Spinal cord (tissue), 10 donors: ENCODE results near the gene TRAP1. TPM values are rescaled to one million over a fixed set of nuclear protein-coding genes. Genes with fewer than 3 reads are reported as not detected.

Experiments
- DNase-seq, 6 donors: peaks; one replicate each; pipeline versions ENCODE4 v3.0.0 to v3.0.0-alpha.2; 2013 to 2015; ENCODE audit warnings: low spot score in 6 of 6, low read depth in 4 of 6
- H3K27ac ChIP-seq: one replicate; pipeline ENCODE4 v1.5.1; 2013; ENCODE audit warnings: low read depth, low read length, control low read depth
- H3K27me3 ChIP-seq: one replicate; pipeline ENCODE4 v1.6.1; 2013; ENCODE audit warnings: low read length; ENCODE audit not compliant: control insufficient read depth, insufficient read depth
- H3K36me3 ChIP-seq: one replicate; pipeline ENCODE4 v1.6.1; 2013; ENCODE audit warnings: low read length; ENCODE audit not compliant: control insufficient read depth, insufficient read depth
- H3K4me1 ChIP-seq: one replicate; pipeline ENCODE4 v1.6.1; 2013; ENCODE audit warnings: low read length; ENCODE audit not compliant: control insufficient read depth, insufficient read depth
- H3K4me3 ChIP-seq: one replicate; pipeline ENCODE4 v1.5.1; 2013; ENCODE audit warnings: low read depth, low read length, control low read depth
- H3K9me3 ChIP-seq: one replicate; pipeline ENCODE4 v1.6.1; 2013; ENCODE audit warnings: low read length; ENCODE audit not compliant: control insufficient read depth, insufficient read depth
- WGBS: methylation state at CpG from one replicate; pipeline ENCODE4 v1.1.5; 2013; ENCODE audit warnings: missing lambda C conversion rate; ENCODE audit not compliant: insufficient coverage; 5-methylcytosine and 5-hydroxymethylcytosine counted together
- polyA plus RNA-seq, 2 donors: library from polyadenylated mRNA; unstranded; fragments of 120-200 nt; gene quantifications; one replicate each; pipeline ENCODE4 v1.2.1, GENCODE V29; 2013; ENCODE audit not compliant: insufficient read length in 2 of 2
- total RNA-seq, 2 donors: library from RNA; depleted of rRNA in 1 of 2; stranded (reverse); fragments of 120-200 nt in 1 of 2; fragments of >200 nt in 1 of 2; gene quantifications; one replicate each; pipeline versions ENCODE4 v1.2.3 to v1.2.4, GENCODE V29; 2013 to 2014
- donor health status: healthy.

TRAP1 gene
- total and polyA plus RNA-seq, 4 donors, result 68.1 to 142 (median 82.8) TPM

DNA sequence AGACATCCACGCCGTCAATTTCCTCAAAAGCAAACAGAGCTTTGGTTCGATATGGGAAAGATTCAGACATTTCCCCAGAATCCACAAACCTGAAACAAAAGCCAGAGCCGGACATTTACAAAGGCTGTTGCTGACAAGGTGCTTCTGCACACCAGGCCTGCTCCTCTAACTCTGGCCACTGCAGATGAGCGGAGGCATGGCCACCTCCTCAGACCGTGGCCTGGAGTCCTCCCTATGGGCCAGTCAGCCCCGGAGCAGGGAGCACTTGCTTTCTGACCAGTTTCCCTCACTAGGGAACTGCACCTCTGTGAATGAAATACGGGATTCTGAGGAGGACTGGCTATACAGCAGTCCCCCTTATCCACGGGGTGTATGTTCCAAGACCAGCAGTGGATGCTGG lies 22.3 kb upstream of the TRAP1 start:
- Histone ChIP-seq H3K9me3 (no peaks in the 10 kb centered on the region), H3K4me3 (no peak overlapping the region), H3K27me3 (no peaks in the 10 kb centered on the region), H3K4me1 (no peaks in the 10 kb centered on the region), H3K36me3 (peaks cover 93% of the 10 kb centered on the region), H3K27ac (no peak overlapping the region)
- no peak for DNase-seq
- 94% methylated on average over 6 of the region's 9 CpGs for WGBS

DNA sequence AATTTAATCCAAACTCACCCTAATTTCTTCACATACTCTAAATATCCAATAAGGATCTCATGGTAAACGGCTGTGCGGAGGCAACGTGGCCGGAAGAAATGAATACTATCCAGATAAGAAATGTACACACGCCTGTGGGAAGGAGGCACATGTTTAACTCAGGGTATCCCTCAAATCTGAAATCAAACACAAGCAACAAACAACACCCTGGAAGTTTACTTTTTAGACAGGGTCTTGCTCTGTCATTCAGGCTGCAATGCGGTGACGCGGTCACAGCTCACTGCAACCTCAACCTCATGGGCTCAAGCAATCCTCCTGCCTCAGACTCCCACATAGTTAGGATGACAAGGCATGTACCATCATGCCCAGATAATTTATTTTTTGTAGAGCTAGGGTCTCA lies 21.2 kb upstream of the TRAP1 start:
- WGBS, result 100% methylated on average over 1 of the region's 8 CpGs
- Histone ChIP-seq H3K27ac (no peak overlapping the region), H3K9me3 (no peaks in the 10 kb centered on the region), H3K4me3 (no peak overlapping the region), H3K4me1 (no peaks in the 10 kb centered on the region), H3K27me3 (no peaks in the 10 kb centered on the region), H3K36me3 (peaks cover 93% of the 10 kb centered on the region)
- DNase-seq, result no peak

DNA sequence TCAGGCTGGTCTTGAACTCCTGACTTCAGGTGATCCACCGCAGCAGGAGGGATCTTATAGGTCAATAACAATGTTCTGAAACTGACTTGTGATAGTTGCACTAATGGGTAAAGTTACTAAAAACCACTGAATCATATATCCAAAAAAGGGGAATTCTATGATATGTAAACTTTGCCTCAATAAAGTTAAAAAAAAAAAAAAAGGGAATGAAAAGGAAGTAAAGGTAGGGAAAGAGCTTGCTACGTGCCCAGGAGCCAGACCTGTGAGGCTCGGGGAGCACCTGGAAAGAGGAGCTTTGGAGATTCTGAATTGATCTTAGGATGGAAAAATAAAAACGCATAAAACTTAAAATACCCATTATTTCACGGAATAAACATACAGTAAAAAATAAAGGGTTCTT lies 20.8 kb upstream of the TRAP1 start:
- DNase-seq, result no peak
- Histone ChIP-seq H3K4me1 (no peaks in the 10 kb centered on the region), H3K4me3 (no peak overlapping the region), H3K36me3 (peaks cover 91% of the 10 kb centered on the region), H3K9me3 (no peaks in the 10 kb centered on the region), H3K27ac (no peak overlapping the region), H3K27me3 (no peaks in the 10 kb centered on the region)
- no CpG with 5 or more reads among the region's 5 CpGs for WGBS

DNA sequence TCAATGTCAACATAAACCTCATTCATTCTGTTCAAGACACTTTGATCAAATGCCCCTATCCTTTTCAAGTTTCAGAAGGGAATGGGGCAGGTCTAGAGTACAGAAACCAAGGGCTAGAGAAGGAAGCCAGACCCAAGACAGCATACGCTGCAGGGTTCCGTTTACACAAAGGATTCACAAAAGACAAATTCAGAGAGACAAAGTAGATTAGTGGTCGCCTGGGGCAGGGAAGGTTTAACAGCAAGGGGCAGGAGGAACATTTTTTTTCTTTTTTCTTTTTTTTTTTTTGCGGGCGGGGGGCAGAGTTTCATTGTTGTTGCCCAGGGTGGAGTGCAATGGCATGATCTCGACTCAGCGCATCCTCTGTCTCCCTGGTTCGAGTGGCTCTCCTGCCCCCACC lies 19.9 kb upstream of the TRAP1 start:
- H3K27me3 ChIP-seq, result no peaks in the 10 kb centered on the region
- H3K27ac ChIP-seq, result no peak overlapping the region
- WGBS, result 85% methylated on average over 3 of the region's 8 CpGs
- H3K9me3 ChIP-seq, result no peaks in the 10 kb centered on the region
- peaks cover 93% of the 10 kb centered on the region for H3K36me3 ChIP-seq
- no peaks in the 10 kb centered on the region for H3K4me1 ChIP-seq
- no peak overlapping the region for H3K4me3 ChIP-seq
- DNase-seq, result no peak

DNA sequence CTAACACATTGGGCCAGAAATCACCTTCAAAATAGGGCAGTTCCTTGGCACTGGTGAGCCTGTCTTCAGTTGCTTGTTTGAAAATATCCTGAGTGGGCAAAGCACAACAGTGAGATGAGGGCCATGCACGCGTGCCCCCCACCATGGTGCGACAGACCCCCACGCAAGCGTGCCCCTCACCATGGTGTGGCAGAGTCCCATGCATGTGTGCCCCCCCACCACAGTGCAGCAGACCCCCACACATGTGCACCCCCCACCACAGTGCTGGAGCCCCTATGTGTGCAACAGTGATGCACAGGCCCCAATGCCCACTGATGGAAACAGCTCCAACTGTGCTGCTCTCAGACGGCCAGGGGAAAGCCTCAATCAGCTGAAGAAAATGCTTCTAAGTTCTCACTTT lies 18.8 kb upstream of the TRAP1 start:
- Histone ChIP-seq H3K4me1 (no peaks in the 10 kb centered on the region), H3K4me3 (no peak overlapping the region), H3K27ac (no peak overlapping the region), H3K27me3 (no peaks in the 10 kb centered on the region), H3K36me3 (peaks cover 94% of the 10 kb centered on the region), H3K9me3 (no peaks in the 10 kb centered on the region)
- 93% methylated on average over 3 of the region's 6 CpGs for WGBS
- no peak for DNase-seq

DNA sequence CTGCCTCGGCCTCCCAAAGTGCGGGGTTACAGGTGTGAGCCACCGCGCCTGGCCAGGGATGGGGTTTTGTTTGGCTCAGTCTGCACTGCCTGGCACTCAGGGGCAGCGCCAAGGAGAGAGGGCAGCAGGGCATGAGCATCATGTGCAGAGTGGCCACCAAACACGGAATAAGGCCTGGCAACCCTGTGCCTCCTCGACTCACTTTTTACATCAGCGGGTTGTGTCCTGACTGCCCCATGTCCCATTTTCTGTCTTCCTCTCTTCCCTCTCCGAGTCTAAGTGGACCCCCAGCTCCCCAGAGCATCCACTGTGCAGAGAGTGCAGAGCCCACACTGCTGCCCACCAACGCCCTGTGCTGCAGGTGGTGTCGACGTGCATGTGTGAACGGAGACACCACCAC lies 18.2 kb upstream of the TRAP1 start:
- Histone ChIP-seq H3K9me3 (no peaks in the 10 kb centered on the region), H3K4me1 (no peaks in the 10 kb centered on the region), H3K27ac (no peak overlapping the region), H3K27me3 (no peaks in the 10 kb centered on the region), H3K36me3 (peaks cover 94% of the 10 kb centered on the region), H3K4me3 (no peak overlapping the region)
- DNase-seq, result no peak
- 98% methylated on average over 13 of the region's 13 CpGs for WGBS

DNA sequence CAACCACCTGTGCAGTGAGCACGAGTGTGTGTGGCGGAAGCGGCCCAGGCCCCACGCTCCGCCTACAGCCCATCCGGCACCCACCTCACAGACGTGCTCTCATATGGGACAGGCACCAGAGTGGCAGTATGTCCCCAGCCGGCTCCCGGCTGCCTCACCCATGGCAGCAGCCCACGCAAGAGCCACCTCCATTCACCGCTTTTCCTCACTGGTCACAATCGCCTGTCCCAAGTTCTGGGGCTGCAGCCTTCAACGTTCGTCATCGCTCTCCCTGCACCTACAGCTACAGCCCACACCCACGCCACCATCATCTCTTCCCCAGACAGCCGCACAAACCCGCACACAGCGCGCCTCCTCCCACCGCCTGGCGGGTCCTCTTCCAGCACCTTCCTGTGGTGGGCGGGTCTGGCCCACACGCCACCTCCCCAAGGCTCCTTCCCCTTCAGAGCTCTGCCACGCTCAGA lies 17.5 kb upstream of the TRAP1 start:
- Histone ChIP-seq H3K36me3 (peaks cover 94% of the 10 kb centered on the region), H3K4me1 (no peaks in the 10 kb centered on the region), H3K9me3 (no peaks in the 10 kb centered on the region), H3K4me3 (no peak overlapping the region), H3K27ac (no peak overlapping the region), H3K27me3 (no peaks in the 10 kb centered on the region)
- WGBS, result 98% methylated on average over 24 of the region's 25 CpGs
- DNase-seq, result no peak

DNA sequence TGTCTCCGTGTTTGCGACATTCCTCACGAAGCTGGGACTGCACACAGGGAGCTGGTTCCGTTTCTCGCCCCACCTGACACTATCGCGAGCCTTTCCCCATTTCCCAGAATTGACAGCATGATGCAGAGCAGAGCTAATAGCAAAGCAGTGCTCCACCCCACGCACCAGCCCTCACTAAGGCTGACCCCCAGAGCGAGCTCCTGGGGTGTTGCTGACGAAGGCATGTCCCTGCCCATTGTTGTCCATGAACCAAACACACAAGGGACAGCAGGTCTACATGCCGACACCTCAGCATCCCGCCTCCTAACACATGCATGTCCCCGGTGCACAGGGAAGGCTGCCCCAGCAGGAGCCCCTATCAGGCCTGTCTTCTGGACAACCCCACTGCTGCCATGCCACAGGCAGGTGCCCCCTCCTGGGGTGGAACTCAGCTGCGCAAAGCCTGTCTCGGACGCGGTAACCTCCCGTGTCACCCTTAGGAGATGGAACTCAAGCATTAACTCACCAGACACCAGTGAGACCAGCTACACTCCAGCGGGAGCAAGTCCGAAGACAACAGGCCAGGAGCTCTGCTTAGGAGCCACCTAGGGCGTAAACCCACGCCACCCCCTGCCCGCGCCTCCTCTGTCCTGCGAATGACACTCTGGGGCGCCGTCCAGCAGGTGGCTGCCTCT lies 16.9 kb upstream of the TRAP1 start:
- H3K27me3 ChIP-seq, result no peaks in the 10 kb centered on the region
- H3K4me3 ChIP-seq, result no peak overlapping the region
- DNase-seq, result no peak
- no peak overlapping the region for H3K27ac ChIP-seq
- H3K36me3 ChIP-seq, result peaks cover 94% of the 10 kb centered on the region
- H3K4me1 ChIP-seq, result no peaks in the 10 kb centered on the region
- WGBS, result 96% methylated on average over 26 of the region's 27 CpGs
- H3K9me3 ChIP-seq, result no peaks in the 10 kb centered on the region

DNA sequence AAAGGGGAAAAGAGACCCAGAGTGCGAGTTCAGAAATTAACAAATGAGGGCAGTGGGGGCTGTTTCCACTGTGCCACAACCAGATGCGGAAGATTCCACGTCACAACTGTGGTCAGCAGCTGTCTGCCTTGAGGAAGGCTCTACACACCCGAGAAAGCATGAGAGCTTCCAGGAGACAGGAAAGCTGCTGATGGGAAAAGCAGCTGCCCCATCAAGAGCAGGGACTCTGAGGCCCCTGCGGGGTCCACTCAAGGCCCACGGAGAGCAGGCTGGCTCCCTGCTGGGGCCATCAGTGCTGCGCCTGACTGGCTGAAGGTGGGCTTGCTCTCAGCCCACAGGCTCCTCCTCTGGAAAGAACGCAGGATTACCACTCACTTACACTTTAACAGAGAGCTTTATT lies 14.8 kb upstream of the TRAP1 start:
- Histone ChIP-seq H3K4me3 (no peak overlapping the region), H3K36me3 (peaks cover 94% of the 10 kb centered on the region), H3K9me3 (no peaks in the 10 kb centered on the region), H3K27me3 (no peaks in the 10 kb centered on the region), H3K4me1 (no peaks in the 10 kb centered on the region), H3K27ac (no peak overlapping the region)
- no peak for DNase-seq
- WGBS, result 83% methylated on average over 7 of the region's 8 CpGs

DNA sequence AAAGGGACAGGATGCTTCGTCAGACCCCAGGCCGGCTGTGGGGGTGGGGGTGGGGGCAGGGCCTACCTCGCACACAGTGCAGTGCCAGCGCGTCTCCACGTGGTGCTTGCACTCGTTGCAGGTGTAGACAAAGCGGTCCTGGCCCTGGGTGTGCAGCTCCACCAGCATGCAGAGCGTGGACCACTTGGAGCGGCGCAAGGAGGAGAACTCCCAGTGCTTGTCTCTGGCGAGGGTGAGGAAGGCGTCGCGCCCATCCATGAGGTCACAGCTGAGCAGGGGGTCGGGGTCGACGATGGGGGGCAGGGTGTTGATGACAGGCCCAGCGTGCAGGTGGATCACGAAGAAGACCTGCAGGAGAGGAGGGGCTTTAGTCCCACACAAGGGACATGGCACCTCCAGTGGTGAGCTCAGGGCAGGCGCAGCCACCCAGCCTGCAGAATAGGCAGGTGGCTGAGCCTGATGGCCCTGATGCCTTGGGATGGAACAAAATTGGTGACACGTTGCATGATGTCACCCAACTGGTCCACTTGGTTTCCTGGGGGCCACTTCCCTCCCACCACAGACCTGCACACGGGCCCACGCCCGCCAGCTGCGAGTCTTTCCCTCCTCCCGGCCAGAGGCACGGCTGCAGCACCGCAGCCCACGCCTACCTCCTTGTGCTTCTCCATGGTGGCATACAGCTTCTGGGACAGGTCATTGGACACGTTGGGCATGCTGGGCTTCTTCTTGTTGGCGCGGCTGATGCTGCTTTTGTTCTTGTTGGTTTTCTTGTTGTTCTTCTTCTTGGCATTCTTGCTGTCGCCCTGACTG lies 14.0 kb upstream of the TRAP1 start:
- no peaks in the 10 kb centered on the region for H3K27me3 ChIP-seq
- WGBS, result 95% methylated on average over 34 of the region's 34 CpGs
- no peaks in the 10 kb centered on the region for H3K9me3 ChIP-seq
- H3K4me3 ChIP-seq, result no peak overlapping the region
- peaks cover 89% of the 10 kb centered on the region for H3K36me3 ChIP-seq
- no peak overlapping the region for H3K27ac ChIP-seq
- no peak for DNase-seq
- H3K4me1 ChIP-seq, result no peaks in the 10 kb centered on the region
